ENCODE measurements around the gene NCOA5.

- TF ChIP-seq EZH2 (IDR thresholded peaks at IDR 0.05; ENCODE audit: borderline replicate concordance, low read depth, low read length, poor library complexity, severe bottlenecking) (no peak), CTCF (conservative IDR thresholded peaks at IDR 0.05; ENCODE audit: low read depth, low read length) (no peak)
These were observed 69.2 kb downstream of the NCOA5 start for GRCh38 chr20:46020555-46020954.
